ENCODE measurements around the gene ACO2.
"Not testable (repeated sequence)": the region's sequence is repeated elsewhere in the genome, so short reads cannot be mapped to it uniquely, and the experiment has no call there.

Gene ACO2

DNA sequence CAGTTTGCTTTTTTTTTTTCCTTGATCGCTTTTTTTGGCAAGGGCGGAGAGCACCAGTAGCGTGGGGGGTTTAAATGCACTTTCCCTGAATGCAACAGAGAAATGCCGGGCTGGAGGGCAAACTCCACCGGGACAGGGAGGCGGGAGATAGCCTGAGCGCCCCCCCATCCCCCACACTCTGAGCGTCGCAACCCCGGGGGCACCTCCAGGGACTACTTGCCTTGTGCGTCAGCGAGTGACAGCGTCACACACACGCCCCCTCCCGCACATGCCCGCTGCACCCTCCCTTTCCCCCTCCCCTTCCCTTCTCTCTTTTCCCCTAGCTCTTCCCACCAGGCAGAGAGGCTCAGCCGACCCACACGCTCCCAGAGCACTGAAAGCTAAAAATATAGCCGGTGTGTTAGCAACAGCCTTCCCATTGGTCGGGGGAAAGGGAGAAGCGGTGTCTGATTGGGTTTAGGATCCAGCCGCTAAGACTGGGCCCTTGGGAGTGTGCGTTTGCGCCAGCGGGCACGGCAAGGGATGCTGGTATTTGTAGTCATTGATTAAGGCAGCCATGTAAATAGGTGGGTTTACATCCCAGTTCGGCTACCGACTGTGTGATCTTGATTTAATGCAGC is 20.6 kb upstream of the ACO2 start:
- peak; percentile 91 for DNase-seq

DNA sequence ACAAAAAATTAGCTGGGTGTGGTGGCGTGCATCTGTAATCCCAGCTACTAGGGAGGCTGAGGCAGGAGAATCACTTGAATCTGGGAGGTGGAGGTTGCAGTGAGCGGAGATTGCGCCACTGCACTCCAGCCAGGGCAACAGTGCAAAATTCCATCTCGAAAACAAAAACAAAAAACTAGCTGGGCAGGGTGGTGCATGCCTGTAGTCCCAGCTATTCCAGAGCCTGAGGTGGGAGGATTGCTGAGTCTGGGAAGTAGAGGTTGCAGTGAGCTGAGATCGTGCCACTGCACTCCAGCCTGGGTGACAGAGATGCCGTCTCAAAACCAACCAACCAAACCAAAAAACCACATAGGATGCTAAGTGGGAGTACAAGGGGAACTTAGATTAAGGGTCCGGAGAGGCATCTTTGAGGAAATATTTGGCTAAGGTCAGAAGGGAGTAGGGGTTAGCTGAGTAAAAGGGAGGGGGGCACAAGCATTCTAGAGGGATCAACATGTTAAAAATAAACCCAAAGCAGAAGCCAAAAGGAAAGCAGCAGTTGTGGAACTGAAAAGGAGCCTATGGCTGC is 10.7 kb upstream of the ACO2 start:
- no peak for DNase-seq

DNA sequence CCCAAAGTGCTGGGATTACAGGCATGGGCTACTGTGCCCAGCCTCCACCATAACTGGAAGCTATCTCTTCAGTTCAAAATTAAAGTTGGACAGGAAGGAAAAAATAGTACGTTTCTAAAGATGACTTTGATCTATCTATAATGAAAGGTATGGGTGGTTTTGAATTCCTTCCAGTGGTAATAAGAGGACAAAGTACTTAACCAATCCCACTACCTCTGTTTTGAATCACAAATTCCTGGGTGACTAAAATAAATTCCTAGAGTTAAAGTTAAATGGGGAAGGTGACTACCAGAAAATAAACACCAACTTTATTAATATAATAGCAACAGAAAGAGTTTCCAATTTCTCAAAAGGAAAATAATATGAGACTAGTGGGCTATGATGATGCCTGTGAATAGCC is 9.5 kb upstream of the ACO2 start:
- no peak for DNase-seq

DNA sequence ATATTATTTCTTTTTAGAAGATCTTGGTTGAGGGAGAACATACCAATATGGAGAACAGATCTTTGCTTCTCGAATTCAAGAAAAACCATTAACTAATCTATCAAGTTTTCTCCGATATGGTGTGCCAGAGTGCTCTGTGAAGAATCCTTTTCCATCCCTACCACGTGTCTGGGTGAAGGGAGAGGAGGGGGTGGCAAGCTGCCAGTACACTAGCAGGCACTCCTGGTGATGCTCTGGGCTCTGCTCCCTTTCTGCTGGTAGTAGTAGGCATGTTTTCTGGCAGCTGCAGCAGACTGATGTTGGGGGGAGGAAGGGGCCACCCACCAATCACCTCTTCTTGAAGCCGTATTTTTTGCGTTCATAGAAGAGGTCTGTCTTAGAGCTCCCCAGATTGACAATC is 8.8 kb upstream of the ACO2 start:
- DNase-seq = not testable (repeated sequence)

DNA sequence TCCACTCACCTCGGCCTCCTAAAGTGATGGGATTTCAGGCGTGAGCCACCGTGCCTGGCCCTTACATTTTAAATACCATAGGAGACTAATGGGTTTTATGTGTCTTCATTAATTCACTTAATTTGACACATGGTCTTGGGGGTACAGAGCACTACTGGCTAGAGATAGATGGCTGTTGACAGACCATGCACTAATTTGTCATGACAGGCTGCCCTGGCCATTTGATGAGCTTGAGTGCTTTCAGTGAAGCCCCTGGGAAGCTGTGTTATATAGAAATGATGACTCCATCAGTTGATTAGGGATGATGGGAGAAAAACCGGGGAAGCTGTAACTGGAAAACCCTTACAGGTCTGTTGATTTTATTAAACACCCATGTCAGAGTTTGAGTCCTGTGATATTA is 7.0 kb upstream of the ACO2 start:
- no peak for DNase-seq

DNA sequence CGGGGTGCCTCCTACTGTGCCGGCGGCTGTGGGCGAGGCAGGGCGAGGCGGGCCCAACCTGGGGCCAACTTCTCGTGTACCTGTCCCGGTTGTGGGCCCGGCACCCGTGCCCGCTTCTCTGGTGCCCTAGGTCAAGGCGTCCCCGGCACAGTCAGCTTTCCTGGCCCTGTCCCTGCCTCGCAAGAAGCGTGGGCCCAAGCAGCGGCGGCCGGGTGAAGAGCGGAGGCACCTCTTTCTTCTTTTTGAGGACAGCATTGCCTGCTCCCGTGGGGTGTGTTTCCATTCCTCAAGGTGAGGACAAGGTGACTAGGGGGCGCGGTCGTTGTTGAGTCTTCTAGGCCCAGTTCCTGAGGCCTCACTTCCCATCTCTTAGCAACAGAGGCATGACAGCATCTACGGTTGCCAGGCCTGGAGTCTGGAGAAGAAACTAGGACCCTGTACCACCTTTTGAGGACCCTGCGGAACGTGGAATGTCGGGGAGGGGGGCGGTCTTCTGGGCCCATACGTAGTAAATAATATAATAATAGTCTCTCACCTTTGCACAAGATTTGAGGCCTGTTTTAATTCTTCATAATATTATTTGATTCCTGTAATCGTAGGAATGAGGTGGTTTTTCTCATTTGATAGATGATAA is 418 bp downstream of the ACO2 start:
- DNase-seq = no peak

DNA sequence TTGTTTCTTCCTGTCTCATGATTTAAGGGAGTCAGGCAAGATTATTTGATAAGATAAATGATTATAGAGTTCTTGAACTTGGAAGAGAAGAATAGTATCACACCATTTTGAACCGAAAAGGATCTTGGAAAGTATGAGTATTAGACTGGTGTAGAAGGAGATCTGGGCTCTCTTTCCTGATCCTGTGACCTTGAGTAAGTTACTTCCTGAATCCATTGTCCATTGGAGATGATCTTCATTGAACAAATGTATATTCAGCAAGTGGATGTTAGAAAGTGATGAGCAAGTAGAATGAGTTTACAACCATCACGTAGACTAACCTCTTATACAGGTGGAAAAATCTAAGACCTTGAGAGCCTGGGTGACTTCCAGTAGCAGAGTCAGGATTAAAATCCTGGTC is 2.0 kb downstream of the ACO2 start:
- DNase-seq = no peak

DNA sequence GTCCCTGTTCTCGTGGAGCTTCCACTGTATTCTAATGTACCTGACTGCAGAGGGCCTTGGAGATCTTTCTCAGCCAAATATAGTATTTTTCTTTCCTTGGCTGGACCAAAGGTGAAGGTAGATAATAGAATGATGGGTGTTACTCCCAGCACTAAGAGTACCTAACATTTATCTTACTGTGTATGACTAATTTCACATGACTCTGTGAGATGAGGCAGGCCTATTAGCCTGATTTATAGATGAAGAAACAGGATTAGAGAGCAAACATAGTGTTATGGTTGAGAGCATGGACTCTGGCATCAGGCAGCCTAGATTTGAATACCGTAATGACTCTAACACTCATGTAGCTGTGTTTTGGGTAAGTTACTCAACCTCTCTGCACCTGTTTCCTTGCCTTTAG is 2.7 kb downstream of the ACO2 start:
- DNase-seq = no peak

DNA sequence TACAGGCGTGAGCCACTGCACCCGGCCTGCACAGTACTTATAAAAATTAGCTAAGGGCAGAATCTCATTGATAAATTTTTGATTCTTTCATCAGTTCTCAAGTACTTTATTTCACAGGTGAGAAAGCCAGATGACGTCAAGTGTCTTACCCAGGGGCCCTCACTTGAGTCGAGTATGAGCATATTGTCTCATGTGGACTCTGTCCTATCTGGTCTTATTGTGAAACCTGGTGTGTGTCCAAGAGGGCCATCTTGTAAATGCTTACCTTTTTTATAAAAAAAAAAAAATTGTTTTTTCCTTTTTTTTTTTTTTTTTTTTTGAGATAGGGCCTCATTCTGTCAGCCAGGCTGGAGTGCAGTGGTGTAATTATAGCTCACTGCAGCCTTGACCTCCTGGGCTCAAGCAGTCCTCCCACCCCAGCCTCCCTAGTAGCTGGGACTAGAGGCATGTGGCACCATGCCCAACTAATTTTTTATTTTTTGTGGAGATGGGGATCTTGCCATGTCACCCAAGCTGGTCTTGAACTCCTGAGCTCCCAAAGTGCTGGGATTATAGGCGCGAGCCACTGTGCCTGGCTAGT is 6.0 kb downstream of the ACO2 start:
- no peak for DNase-seq

DNA sequence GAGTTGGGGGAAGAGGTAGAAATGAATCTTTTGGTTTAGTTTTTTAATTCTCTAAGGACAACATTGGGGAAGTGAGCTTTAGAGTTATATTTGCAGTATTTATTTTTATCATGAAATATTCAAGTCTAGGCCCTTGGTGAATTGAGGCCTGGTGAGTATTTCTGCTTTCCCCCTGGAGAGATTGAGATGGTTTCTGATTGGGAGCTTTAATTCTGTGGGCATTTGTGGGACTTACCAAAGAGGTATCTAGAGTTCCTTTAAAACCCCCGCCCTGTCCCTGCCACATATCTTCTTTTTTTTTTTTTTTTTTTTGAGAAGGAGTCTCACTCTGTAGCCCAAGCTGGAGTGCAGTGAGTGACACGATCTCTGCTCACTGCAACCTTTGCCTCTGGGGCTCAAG is 9.6 kb downstream of the ACO2 start:
- no peak for DNase-seq

DNA sequence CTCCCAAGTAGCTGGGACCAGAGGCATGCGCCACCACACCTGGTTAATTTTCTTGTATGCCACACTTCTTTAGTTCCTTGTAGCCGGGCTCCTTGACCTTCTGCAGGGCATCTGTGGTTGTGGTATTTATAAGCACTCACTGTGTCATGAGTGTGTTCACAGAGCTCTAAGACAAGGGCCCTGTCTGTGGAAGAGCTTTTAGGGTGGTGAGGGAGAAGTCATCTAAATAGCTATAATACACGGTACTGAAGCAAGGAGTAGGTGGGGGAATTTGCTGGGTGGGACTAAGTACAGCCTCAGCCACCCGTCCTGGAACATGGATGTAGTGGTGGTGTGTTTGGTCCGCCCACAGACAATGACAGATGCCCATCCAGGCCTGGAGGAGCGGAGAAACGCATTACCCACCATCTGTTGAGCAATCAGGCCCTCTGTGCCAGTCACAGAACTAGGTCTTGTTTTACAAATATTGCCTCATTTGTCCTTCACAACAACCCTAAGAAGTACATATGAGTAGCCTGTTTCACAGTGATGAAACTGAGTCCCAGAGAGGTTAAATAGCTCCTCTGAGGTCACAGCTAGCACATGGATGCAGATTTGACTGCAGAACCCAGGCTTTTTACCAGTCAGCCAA is 10.1 kb downstream of the ACO2 start:
- DNase-seq = no peak

DNA sequence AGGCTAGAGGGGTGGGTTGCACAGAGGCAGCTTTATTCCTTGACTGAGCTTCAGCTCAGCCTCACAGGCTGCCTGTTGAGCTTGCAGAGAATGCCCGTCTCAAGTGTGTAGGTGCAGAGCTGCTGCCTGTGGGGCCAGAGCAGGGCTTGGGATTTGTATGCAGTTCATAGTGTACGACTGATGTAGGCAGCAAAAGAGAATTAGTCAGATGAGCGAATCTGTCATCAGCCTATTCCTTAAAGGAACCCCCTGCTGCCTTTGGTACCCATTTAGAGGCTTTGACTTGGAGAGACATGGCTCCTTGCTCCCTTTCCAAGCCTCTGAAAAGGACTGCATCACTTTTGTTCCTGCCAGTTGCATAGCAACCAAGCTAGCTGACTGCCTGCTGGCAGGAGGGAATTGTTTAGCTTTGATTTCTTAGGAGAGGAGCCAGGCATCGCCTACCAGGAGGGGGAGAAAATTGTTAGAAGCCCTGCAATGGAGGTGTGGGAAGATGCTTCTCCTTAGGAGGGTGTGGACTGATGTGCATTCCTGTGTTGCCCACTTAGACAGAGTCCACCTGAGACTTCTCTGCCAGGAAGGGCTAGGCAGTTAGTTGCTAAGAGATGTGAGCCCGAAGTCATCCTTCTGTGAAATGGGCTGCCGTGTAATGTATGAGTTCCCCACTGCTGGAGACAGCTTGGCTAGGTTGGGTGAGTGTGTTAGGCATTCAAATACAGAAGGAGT is 10.9 kb downstream of the ACO2 start:
- DNase-seq = no peak

DNA sequence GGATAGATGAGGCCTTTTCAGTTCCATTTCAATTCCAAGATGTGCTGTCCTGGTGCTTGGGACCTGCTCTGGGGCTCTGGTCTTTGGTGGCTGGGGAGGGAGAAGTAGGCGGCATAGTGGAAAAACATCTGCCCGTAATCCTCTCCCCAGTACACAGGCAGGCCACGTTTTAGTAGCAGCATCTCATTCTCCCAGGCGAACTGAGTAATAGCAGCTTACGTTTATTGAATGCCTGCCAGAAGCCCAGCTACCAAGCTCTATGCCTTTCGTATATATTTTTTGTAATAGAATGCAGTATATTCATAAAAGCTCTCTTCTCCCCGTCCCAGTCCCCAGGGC is 11.4 kb downstream of the ACO2 start:
- no peak for DNase-seq

DNA sequence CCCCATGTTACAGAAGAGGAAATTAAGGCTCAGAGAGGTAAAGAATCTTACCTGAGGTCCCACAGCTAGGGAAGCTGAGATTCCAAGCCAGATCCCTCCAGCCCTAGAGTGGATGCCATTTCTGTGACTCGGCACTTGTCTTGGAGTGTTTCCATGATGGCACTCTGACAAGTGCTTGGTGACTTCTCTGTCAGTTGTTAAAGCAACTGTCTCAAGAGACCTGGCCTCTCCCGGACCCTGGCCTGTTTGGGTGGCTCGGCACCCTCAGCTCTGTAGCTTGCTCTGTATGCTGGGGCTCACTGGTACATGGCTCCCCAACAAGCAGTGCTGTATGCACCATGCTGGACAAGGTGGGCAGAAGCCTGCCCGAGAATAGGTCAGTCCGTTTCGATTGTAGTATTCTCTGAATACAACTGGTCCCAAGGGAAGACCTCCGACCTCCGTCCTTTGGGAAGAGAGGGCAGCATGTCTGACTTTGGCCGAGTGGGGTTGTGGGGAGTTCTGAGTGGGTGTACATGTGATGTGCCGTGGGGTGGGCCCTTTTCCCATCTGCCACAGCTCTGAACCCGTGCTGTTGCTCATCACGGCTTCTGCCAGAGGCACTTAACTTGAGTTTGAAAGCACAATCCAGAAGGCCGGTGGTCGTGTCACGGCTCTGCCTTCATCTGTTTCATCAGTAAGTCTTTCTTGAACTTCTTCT is 12.4 kb downstream of the ACO2 start:
- no peak for DNase-seq

DNA sequence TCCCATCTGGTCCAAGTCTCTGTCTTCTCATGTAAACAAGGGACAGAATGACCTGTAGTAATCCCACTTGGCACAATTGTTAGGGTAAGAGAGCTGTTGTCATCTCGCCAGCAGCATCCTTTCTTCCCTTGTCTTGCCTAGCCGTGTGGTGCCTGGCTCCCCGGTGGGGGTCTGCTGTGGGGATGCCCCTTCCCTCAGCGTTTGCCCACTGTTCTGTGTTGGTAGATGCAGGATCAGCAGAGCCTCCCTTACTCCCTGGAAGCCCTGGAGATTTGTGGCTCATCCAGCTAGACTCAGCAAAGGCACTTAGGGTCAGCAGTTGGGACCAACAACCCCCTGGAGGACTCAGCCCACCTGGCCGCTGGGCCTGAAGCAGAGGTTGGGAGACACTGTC is 13.0 kb downstream of the ACO2 start:
- DNase-seq = no peak

DNA sequence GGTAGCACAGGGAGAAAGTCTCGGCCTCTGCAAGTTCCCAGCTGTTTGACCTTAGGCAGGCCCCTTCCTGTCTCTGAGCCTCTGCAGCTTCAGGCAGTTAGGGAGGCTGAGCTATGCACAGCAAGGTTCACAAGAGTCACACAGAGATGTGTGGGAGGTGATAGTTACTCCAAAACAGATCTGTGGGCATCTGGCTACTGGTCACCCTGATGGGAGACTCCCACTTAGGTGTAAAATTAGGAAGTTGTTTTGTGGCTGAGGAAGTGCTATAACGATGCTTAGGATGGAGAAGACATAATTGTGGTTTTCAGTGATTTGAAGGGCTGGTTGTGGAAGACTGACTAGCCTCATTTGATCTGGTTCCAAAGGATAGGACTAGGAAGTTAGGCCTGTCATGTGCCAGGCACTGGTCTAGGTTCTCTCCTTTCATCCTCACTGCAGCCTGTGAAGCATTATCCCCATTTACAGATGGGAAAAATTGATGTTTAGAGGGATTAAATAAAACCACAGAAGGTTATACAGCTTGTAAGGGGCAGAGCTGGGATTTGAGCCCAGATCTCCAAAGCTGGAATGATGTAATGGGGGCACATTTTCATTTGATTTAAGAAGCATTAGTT is 13.5 kb downstream of the ACO2 start:
- no peak for DNase-seq

DNA sequence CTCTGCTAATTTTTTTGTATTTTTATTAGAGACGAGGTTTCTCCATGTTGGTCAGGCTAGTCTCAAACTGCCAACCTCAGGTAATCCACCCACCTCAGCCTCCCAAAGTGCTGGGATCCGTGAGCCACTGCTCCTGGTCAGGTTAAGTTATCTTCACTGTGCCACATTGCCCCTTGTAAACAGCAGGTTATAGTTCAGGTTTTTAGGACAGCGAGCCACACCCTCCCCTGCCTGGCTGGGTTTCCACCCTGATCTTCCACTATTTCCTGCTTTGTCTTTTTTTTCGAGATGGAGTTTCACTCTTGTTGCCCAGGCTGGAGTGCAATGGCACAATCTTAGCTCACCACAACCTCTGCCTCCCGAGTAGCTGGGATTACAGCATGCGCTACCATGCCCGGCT is 16.1 kb downstream of the ACO2 start:
- DNase-seq = no peak

DNA sequence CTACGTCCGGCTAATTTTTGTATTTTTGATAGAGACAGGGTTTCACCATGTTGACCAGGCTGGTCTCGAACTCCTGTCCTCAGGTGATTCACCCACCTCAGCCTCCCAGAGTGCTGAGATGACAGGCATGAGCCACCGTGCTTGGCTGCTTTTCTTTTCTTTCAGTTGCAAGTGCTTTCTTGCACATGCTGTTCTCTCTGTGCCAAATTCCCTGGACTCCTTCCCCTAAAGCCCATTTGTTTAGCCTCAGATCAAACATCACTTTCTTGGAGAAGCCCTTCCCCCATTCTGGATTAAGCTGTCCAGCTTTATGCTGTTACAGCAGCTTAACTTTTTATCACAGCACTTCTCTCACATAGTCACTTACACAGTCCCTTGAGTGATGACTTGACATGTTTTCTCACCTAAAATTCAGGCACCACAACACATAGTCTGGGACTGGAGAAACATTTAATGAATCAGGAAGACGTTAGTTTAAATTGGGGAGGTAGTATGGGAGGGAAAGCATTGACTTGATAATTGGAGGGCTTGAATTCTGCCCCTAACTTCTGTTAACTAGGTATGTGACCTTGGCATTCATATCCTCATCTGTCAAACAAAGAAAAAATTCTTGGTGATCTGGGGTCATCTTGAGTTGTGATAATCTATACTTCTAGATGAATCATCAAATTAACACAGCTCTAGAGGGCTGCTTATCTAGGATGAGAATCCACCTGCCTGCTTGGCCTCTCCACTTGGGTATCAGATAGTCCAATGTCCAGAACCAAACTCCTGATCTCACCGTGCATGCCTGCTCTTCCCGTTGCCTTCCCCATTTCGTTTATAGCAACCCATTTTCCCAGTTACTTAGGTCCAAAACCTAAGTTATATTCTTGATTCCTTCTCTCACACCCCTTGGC is 18.4 kb downstream of the ACO2 start:
- DNase-seq = no peak

DNA sequence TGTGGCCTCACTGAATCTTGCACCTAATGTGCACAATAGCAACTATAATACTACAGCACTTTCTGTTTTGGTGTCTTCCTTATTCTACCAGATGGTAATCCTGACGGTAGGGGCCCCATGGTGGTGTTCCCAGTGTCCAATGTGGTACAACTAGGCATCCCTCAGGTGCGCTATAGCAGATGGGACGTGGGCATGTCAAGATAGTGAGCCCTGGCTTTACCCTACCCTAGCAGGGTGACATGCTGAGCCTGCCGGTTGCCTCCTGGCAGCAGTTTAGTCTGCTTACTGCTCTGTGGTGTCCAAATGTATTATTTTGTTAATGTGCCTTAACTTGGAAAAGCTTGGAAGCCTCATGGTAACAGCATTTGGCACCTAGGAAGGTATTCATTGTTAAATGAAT is 19.2 kb downstream of the ACO2 start:
- no peak for DNase-seq

DNA sequence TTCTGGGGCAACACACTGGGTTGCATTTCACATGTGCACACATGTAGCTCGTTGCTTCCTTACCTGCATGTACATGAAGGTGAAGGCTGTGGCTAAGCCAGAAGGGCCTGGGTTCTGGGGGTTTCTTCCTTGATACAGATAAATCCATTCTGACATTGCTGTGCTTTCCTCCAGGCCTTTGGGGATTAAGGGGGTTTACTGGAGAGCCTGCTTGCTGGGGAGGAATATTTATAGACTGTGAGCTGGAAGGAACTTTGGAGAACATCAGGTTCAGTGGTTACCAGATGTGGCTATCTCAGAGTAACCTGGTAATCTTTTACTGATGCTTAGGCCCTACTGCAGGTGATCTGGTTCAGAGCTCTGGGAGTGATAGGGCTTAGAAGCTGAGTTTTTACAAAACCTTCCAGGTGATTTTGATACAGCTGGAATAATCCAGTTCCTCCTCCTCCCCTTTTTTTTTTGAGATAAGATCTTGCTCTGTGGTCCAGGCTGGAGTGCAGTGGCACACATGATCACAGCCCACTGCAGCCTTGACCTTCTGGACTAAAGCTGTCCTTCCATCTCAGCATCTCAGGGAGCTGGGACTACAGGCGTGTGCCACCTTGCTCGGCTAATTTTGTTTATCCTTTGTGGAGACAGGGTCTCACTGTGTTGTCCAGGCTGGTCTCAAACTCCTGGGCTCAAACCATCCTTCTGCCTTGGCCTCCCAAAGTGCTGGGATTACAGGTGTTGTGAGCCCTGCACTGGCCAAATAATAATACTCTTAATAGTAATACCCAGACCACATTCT is 19.9 kb downstream of the ACO2 start:
- no peak for DNase-seq
